LNCaP clone FGC (cell line): ENCODE results near the gene SKIC8.

Source experiments
- DNase-seq: peaks from one replicate; pipeline ENCODE4 v3.0.0-alpha.2; 2011; ENCODE audit warnings: low read depth
- H3K4me3 ChIP-seq: 2 replicates; pipeline ENCODE4 v1.5.1; 2011; ENCODE audit warnings: mild to moderate bottlenecking, low read depth, low read length, control low read depth
- TF ChIP-seq, protein P1 (sequence below): IDR thresholded peaks from 2 replicates; pipeline ENCODE4 v1.5.1; 2012; ENCODE audit warnings: mild to moderate bottlenecking; ENCODE audit not compliant: control insufficient read depth, insufficient read depth; ENCODE audit errors: extremely low read depth

Gene SKIC8

DNA sequence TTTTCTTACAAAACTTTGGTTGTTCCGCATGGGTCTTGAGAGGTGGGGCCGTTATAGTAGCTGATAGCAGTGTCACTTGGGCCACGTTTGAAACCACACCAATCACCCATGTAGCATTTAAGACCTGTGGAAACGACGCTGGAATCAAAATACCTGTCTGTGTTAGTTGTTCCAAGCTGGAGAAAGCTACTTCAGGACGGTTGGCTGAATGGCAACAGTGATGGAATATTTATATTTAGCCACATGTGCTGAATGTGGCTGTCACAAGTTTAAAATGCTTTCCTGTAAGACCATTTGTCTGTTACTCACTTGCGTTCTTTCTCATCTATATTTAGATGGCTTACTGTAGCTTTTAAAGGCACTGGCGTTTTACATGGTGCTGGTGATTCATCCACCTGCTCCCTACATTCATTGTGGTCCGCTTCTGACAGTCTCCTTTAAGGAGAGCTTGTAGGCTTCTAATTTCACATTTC, 33.6 kb downstream of the SKIC8 start:
- no peak for DNase-seq
- TF ChIP-seq, protein P1, sequence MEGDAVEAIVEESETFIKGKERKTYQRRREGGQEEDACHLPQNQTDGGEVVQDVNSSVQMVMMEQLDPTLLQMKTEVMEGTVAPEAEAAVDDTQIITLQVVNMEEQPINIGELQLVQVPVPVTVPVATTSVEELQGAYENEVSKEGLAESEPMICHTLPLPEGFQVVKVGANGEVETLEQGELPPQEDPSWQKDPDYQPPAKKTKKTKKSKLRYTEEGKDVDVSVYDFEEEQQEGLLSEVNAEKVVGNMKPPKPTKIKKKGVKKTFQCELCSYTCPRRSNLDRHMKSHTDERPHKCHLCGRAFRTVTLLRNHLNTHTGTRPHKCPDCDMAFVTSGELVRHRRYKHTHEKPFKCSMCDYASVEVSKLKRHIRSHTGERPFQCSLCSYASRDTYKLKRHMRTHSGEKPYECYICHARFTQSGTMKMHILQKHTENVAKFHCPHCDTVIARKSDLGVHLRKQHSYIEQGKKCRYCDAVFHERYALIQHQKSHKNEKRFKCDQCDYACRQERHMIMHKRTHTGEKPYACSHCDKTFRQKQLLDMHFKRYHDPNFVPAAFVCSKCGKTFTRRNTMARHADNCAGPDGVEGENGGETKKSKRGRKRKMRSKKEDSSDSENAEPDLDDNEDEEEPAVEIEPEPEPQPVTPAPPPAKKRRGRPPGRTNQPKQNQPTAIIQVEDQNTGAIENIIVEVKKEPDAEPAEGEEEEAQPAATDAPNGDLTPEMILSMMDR = no peak

DNA sequence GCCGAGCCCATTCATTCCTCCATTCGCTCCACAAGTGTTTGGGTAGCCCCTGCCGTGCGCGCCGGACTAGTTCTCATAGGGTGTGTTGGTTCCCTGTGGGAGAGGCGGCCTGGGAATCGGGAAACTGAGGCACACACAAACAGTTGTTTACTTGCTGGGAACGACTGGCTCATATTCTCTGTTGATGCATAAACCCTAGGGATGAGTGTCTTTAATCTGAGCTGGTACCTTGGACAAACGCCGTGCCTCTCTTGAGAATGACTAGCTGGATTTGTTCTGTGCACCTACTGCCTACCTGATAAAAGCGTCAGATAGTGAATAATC, 34.3 kb downstream of the SKIC8 start:
- TF ChIP-seq, protein P1 = no peak
- H3K4me3 ChIP-seq = no peak overlapping the region
- DNase-seq = no peak

More for the DNA sequence above, 33.6 kb downstream of the SKIC8 start:
- H3K4me3 ChIP-seq = no peak overlapping the region

DNA sequence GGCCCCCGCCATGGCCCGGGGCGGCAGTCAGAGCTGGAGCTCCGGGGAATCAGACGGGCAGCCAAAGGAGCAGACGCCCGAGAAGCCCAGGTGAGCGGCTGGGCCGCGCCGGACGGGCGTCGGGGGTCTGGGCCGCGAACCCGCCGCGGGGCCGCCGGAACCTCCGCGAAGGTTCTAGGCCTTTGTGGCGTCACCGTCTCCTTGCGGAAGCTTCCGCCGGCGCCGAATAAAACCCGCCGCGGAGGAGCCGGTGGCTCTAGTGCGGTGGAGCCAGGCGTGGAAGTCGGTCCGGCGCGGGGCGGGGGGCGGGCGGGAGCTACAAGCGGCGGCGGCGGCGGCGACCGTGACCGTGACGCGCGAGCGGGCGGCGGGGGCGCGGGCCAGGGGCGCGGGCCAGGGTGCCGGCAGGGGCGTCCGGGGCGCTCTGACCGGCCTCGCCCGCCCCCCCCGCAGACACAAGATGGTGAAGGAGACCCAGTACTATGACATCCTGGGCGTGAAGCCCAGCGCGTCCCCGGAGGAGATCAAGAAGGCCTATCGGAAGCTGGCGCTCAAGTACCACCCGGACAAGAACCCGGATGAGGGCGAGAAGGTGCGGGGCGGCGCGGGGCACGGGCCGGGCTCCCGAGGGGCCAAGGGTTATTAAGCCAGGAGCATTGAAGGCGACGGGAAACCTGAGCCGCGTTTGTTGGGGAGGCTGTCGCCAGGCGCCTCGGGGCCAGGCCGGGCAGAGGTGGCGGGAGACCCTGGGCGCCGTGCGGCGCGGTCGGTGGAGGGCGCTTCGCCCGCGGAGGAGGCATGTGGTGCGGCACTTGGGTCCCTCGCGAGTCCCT, 34.9 kb downstream of the SKIC8 start, which contains the start of gene DNAJA4:
DNAJA4 (plus strand) TSS at position 259 of the 833 bp plus-strand sequence; CDS start at position 461, 202 bp downstream.
- no peak within 1 kb of the TSS for H3K4me3 ChIP-seq
- TF ChIP-seq, protein P1 = no peak

DNA sequence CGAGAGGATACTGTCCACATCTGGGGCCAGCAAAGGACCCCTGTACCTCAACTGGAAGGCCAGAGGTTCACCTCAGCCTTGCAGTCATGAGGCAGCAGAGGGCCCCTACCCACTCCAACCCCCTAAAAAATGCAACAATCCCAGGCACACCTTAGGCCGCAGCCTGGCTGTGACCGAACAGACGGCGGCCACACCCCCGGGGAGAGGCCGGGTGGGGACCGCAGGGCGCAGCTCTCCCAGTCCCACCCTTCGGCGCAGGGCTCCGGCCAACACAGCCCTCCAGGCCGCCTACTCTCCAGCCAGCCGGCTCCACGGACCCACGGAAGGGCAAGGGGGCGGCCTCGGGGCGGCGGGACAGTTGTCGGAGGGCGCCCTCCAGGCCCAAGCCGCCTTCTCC, 35.5 kb downstream of the SKIC8 start:
- H3K4me3 ChIP-seq = no peak overlapping the region
- TF ChIP-seq, protein P1 = no peak
- DNase-seq = no peak

More for the DNA sequence above, 34.9 kb downstream of the SKIC8 start, which contains the start of gene DNAJA4:
- DNase-seq = no peak

DNA sequence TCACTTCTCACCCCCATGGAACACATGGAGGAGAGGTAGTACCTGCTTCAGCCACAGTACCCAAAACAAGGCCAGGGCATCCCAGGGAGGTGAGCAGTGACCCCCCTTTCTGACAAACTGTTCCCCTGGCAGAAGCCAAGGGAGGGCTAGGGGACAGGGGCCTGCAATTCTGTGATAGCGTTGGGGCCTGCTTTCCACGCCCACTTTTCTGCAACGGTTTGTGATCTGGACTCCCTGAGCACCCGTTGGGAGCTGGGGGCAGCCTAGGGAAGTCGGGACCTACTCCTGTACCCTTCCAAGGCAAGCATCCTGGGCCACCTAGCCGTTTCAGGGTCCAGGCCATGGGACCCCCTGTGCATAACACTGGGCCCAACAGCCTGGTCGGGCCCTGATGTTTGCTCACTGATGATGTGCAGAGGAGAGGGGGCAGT, 36.0 kb downstream of the SKIC8 start:
- DNase-seq = no peak
- TF ChIP-seq, protein P1 = no peak
- no peak overlapping the region for H3K4me3 ChIP-seq

DNA sequence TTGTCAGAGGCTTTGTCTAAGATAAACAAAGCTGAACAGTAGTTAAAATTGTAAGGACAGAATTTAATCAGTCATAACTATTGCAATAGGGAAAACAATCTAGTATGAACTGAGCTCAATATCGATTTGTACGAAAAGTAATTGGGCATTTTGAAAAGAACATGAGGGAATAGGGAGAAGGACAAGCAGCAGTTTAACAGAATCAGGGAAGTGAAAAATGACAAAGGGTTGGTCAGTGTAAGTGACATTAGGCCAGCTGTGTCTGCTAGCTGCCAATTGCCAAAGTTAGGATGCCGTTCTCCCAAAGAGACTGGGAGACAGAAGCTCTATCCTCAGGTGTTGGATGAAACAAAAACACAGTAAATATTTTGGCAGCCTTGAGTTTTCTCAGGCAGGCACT, 38.3 kb downstream of the SKIC8 start:
- no peak overlapping the region for H3K4me3 ChIP-seq
- TF ChIP-seq, protein P1 = no peak
- no peak for DNase-seq

DNA sequence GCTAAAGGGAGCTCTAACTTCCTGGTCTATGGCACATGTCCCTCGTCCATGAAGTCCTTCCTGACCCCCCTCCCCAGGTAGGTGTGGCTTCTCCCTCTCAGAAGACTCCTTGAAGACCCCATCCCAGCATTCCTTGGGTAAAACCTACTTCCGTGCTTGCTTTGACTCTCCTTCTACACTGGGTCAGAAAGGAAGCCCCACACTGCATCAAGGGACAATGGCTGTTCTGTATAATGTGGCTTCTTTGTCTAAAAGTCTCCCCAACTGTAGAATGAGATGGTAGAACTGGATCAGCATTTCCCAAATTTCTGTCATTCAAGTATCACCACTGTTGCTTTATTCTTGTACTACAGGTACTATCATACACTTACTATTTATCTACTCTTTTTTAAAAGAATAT, 38.9 kb downstream of the SKIC8 start:
- H3K4me3 ChIP-seq = no peak overlapping the region
- DNase-seq = no peak
- TF ChIP-seq, protein P1 = no peak
